Measurements from ENCODE around the gene C17orf113. TPM values are rescaled to one million over a fixed set of nuclear protein-coding genes. Genes with fewer than 3 reads are reported as not detected.

C17orf113 gene
- total and polyA plus RNA-seq, 12 donors: 0.26 to 1.2 (median 0.88) TPM

GRCh38 chr17:42028791-42029127 is 21.6 kb downstream of the C17orf113 start:
- Histone ChIP-seq H3K9me3 (no peaks in the 10 kb centered on the region), H3K4me3 (no peak overlapping the region), H3K27me3 (peaks cover 0 to 15% (median 0%) of the 10 kb centered on the region in 7 donors), H3K27ac (no peak overlapping the region), H3K4me1 (peaks cover 9 to 21% (median 17%) of the 10 kb centered on the region in 9 donors), H3K36me3 (peaks cover 0 to 13% (median 6%) of the 10 kb centered on the region in 9 donors)
- DNase-seq (no peak), ATAC-seq (no peak)
- no peak for TF ChIP-seq CTCF (IDR thresholded peaks at IDR 0.05)
- 70 to 72% methylated on average over 7 of the region's 7 CpGs for WGBS, 2 donors
- intact Hi-C loops (cut with DNase I): loop anchor here in 6 of 10 donors (5.0 to 10.0 kb wide), 6 partner anchors 34 to 156 kb away; partner anchors contain the start of genes DHX58 (in 1 of the 6), HCRT (in 1 of the 6) and KCNH4 (in 1 of the 6)

- H3K27me3 ChIP-seq: peaks cover 0 to 13% (median 0%) of the 10 kb centered on the region in 7 donors
- no peak overlapping the region for H3K4me3 ChIP-seq
- DNase-seq (no peak), ATAC-seq (no peak)
- 45 to 54% methylated on average over 19 of the region's 19 CpGs for WGBS, 2 donors
- H3K9me3 ChIP-seq: no peaks in the 10 kb centered on the region
- intact Hi-C loops (cut with DNase I): loop anchor here in 6 of 10 donors (2.0 to 10.0 kb wide), 7 partner anchors 34 to 157 kb away; partner anchors contain the start of genes DHX58 (in 1 of the 6), HCRT (in 1 of the 6) and KCNH4 (in 1 of the 6)
- peak in 1 of 9 donors; percentile 27 for TF ChIP-seq CTCF (IDR thresholded peaks at IDR 0.05)
- peaks cover 0 to 19% (median 12%) of the 10 kb centered on the region in 9 donors for H3K36me3 ChIP-seq
- H3K4me1 ChIP-seq: peaks cover 9 to 27% (median 17%) of the 10 kb centered on the region in 9 donors
- H3K27ac ChIP-seq: no peak overlapping the region
Observed at GRCh38 chr17:42027961-42028790, 22.2 kb downstream of the C17orf113 start.

- Histone ChIP-seq H3K4me3 (no peak overlapping the region), H3K36me3 (peaks cover 0 to 25% (median 18%) of the 10 kb centered on the region in 9 donors), H3K27ac (no peak overlapping the region), H3K9me3 (no peaks in the 10 kb centered on the region), H3K4me1 (peaks cover 9 to 31% (median 17%) of the 10 kb centered on the region in 9 donors), H3K27me3 (peaks cover 0 to 13% (median 0%) of the 10 kb centered on the region in 7 donors)
- DNase-seq (no peak), ATAC-seq (no peak)
- WGBS, 2 donors: 71 to 78% methylated on average over 5 of the region's 5 CpGs
- intact Hi-C loops (cut with DNase I): loop anchor here in 6 of 10 donors (2.0 to 10.0 kb wide), 7 partner anchors 35 to 157 kb away; partner anchors contain the start of genes DHX58 (in 1 of the 6), HCRT (in 1 of the 6) and KCNH4 (in 1 of the 6)
- TF ChIP-seq CTCF (IDR thresholded peaks at IDR 0.05): no peak
Observed at GRCh38 chr17:42027590-42027889, 22.9 kb downstream of the C17orf113 start.

- no peak overlapping the region for H3K4me3 ChIP-seq
- no peaks in the 10 kb centered on the region for H3K9me3 ChIP-seq
- TF ChIP-seq CTCF (IDR thresholded peaks at IDR 0.05): no peak
- DNase-seq (no peak), ATAC-seq (no peak)
- peaks cover 0 to 30% (median 23%) of the 10 kb centered on the region in 9 donors for H3K36me3 ChIP-seq
- H3K4me1 ChIP-seq: peaks cover 9 to 31% (median 17%) of the 10 kb centered on the region in 9 donors
- peaks cover 0 to 13% (median 0%) of the 10 kb centered on the region in 7 donors for H3K27me3 ChIP-seq
- intact Hi-C loops (cut with DNase I): loop anchor here in 6 of 10 donors (2.0 to 10.0 kb wide), 7 partner anchors 35 to 158 kb away; partner anchors contain the start of genes DHX58 (in 1 of the 6), HCRT (in 1 of the 6) and KCNH4 (in 1 of the 6)
- no peak overlapping the region for H3K27ac ChIP-seq
- WGBS, 2 donors: 53 to 62% methylated on average over 17 of the region's 17 CpGs
Observed at GRCh38 chr17:42026857-42027589, 23.4 kb downstream of the C17orf113 start.
